ENCODE measurements around the gene ANAPC2.

ANAPC2 gene

GRCh38 chr9:137188490-137189296 lies at the start of gene ANAPC2, which contains the start of gene SSNA1:
ANAPC2 (minus strand) TSS chr9:137188560; CDS start chr9:137188532, 28 bp downstream.
SSNA1 (plus strand) TSS chr9:137188676; CDS start chr9:137188727, 51 bp downstream.
- peak; percentile 94 for DNase-seq

- no peak for DNase-seq
Measured at GRCh38 chr9:137236936-137237421, 48.6 kb upstream of the ANAPC2 start.

- peak; percentile 94 for DNase-seq
Measured at GRCh38 chr9:137236238-137236935, 48.0 kb upstream of the ANAPC2 start.

- DNase-seq = no peak
Measured at GRCh38 chr9:137235424-137236237, 47.3 kb upstream of the ANAPC2 start.

GRCh38 chr9:137234758-137235423 lies 46.5 kb upstream of the ANAPC2 start:
- DNase-seq = no peak

- DNase-seq = no peak
Measured at GRCh38 chr9:137234055-137234697, 45.8 kb upstream of the ANAPC2 start.

- DNase-seq = no peak
Measured at GRCh38 chr9:137233143-137233980, 45.0 kb upstream of the ANAPC2 start.

- no peak for DNase-seq
Measured at GRCh38 chr9:137232510-137232909, 44.1 kb upstream of the ANAPC2 start.

- DNase-seq = no peak
Measured at GRCh38 chr9:137232101-137232500, 43.7 kb upstream of the ANAPC2 start.

GRCh38 chr9:137231372-137232039 lies 43.1 kb upstream of the ANAPC2 start:
- no peak for DNase-seq

GRCh38 chr9:137230705-137231371 lies 42.5 kb upstream of the ANAPC2 start, which contains the start of gene SLC34A3:
SLC34A3 (plus strand) TSS chr9:137230901; CDS start chr9:137231703, 802 bp downstream.
- no peak for DNase-seq

GRCh38 chr9:137229903-137230704 lies 41.7 kb upstream of the ANAPC2 start:
- no peak for DNase-seq

- DNase-seq = no peak
Measured at GRCh38 chr9:137228968-137229896, 40.9 kb upstream of the ANAPC2 start.

- DNase-seq = no peak
Measured at GRCh38 chr9:137228506-137228967, 40.2 kb upstream of the ANAPC2 start.

- no peak for DNase-seq
Measured at GRCh38 chr9:137227853-137228505, 39.6 kb upstream of the ANAPC2 start.

- DNase-seq = peak; percentile 84
Measured at GRCh38 chr9:137227054-137227852, 38.9 kb upstream of the ANAPC2 start, which contains the start of gene RNF224. RNF224 (plus strand) TSS chr9:137227502; CDS start chr9:137228336, 834 bp downstream.
